Stimulated activated CD8-positive, alpha-beta memory T cell treated with anti-CD3 and anti-CD28 coated beads, Interleukin-15, amount 100 ng/mL, for 48 hours (primary cell): ENCODE data around the gene TMEM208.

Source experiments
- DNase-seq, 2 donors: peaks; one replicate each; pipeline ENCODE4 v3.0.0-alpha.2; 2020; ENCODE audit warnings: low read depth in 2 of 2

Gene TMEM208

DNA sequence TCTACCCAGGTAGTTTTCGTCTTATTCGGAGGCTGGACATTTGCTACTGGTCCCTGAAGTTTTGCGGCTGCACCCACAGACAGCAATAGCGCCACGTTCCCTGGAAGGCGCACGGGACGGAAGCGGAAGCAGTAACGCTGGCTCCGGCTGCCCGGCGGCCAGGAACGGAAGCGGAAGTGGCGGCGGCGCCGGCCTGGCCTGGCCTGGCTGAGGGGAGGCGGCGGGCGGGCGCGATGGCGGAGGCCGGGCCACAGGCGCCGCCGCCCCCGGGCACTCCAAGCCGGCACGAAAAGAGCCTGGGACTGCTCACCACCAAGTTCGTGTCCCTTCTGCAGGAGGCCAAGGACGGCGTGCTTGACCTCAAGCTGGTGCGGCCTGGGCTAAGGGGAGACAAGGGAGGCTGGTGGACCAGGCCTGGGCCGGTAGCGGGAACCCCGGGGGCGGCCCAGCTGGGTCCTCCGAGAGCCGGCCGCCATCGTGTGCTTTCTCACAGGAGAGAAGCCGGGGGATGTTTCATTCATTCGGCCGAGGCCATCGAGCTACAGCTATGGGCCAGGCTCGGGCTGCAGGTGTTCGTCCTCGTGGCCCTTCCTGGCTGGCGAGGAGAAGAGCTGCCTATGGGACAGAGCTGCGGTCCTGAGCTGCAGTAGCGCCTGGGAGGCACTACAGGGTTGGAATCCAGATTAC is 34.8 kb upstream of the TMEM208 start, which contains the start of gene E2F4:
Gene E2F4, plus strand, starts transcription at position 161 of the 687 bp plus-strand sequence. Its CDS starts 73 bp downstream, at position 234.
- DNase-seq, result peak; percentile 87

DNA sequence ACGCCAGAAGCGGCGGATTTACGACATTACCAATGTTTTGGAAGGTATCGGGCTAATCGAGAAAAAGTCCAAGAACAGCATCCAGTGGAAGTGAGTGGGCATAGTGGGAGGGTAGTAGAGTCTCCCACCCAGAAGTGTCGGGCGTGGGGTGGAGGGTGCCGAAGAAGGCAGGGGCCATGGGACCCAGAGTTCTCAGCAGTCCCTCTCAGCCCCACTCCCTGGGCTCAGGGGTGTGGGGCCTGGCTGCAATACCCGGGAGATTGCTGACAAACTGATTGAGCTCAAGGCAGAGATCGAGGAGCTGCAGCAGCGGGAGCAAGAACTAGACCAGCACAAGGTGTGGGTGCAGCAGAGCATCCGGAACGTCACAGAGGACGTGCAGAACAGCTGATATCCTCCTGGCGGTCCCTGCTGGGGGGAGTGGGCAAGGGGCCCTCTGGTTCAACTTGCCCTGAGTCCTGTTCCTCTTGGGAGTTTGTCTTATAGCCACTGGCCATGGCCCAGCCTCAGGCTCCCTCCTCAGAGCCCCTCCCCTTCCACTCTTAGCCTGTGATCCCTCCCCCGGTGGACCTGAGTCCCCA is 34.1 kb upstream of the TMEM208 start:
- DNase-seq, result no peak

DNA sequence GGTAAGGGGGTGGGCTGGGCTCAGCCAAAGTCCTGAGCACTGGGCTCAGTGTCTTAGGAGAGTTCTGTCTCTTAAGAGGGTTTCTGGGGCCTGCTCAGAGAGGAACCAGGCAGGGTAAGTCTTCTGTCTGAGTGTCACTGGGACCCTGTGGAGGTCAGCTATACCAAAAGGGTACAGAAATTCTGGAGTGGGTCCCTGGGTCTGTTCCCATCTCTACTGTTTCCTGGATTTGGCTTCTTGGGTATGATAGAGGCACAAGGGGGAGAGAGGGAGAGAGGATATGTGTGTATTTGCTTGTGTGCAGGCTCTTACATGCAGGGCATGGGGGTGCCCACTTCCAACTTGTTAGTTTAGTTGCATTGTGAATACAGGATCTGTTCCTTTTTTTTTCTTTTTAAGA is 33.4 kb upstream of the TMEM208 start:
- DNase-seq, result no peak

DNA sequence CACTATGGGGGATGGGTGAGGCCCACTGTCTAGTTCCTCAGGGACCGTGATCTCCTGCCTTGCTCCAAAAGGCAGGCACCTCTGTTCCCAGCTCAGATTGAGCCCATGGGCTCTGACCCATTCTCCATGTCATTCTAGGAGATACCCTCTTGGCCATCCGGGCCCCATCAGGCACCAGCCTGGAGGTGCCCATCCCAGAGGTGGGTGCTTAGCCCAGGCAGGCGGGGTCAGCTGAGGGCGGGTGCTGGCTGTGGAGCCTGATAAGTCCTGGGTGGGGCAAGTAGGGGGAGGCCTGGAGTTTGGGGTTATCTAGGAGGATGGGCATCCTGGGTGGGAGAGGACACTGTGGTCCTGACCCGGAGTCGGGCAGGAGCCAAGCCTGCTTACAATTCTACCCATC is 32.7 kb upstream of the TMEM208 start:
- DNase-seq, result no peak

DNA sequence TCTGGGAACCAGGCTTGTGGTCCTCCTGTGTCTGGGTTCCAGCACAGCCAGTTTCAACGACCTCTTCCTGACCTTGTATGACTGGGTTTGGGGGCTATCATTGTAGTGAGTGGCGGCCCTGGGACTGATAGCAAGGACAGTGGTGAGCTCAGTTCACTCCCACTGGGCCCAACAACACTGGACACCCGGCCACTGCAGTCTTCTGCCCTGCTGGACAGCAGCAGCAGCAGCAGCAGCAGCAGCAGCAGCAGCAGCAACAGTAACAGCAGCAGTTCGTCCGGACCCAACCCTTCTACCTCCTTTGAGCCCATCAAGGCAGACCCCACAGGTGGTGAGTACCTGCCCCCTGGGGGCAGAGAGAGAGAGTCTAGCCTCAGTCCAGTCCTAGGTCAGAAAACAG is 31.3 kb upstream of the TMEM208 start:
- DNase-seq, result no peak

DNA sequence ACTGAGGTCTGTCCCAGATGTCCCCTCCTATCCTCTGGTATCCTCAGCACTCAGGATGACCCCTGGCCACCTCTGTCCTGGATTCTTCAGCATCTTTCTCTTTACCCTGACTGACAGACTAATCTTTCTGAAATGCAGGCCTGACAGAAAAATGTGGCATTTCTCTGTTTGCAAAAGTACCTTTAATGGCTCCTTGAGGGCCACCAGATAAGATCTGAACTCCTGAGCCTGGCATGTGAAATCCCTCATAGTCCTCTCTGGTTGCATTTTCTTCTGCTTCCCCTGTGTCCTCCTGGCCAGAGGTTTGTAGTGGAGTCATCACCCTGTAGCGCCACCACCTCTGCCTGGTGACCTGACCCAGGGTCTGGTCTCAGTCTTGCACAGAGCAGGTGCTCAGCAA is 30.0 kb upstream of the TMEM208 start:
- no peak for DNase-seq

DNA sequence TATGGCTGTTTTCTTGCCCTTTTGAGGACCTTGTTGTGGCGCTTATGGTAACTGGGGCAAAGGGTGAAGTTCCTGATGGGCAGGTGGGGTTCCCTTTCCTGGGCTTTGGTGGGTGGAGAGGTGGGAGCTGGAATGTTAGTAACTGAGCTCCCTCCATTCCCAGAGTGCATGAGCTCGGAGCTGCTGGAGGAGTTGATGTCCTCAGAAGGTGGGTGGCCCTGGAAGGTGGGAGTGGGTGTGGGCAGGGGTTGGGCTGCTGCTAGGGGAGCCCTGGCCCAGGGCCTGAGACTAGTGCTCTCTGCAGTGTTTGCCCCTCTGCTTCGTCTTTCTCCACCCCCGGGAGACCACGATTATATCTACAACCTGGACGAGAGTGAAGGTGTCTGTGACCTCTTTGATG is 29.2 kb upstream of the TMEM208 start:
- DNase-seq, result no peak

DNA sequence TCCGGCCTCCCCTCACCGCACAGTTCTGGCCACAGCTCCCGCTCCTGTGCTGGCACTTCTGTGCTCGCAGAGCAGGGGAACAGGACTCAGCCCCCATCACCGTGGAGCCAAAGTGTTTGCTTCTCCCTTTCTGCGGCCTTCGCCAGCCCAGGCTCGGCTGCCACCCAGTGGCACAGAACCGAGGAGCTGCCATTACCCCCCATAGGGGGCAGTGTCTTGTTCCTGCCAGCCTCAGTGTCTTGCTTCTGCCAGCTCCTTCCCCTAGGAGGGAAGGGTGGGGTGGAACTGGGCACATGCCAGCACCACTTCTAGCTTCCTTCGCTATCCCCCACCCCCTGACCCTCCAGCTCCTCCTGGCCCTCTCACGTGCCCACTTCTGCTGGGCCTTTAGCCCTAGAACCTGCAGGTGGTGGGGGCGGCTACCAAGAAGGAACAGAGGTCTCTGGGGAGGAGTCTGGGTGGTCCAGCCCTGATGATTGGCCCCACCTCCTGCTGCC is 28.6 kb upstream of the TMEM208 start:
- DNase-seq, result no peak

DNA sequence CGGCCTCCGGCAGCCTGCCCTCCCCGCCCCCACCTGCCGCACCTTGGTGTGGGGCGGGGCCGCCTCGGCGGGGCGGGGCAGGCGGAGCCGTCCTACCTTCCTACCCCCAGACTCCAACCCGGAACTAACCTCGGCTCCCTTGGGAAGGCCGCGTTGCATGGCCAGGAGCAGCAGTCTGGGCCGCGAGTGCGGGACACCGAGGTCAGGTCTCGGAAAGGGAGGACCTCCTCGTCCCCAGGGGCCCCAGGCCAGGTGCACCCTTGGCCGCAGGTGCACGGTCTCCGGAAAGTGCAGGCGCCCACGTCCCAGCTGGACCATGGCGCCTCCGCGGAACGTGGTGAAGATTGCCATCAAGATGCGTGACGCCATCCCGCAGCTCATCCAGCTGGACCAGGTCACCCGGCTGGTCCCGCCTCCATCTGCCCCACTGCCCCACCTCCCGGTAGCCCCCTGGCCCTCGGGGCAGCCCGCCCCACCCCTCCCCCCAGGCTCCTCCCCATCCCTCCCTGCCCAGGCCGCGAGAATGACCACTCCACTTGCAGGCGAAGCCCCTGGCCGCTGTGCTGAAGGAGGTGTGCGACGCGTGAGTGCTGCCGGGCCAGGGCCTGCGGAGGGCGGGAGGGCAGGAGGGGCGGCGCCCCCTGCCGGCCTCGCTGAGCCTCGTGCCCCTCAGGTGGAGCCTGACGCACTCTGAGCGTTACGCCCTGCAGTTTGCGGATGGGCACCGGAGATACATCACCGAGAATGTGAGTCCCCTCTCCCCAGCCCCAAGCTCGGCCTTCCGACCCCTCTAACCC is 27.7 kb upstream of the TMEM208 start, which contains the start of gene ELMO3:
Gene ELMO3, plus strand, starts transcription at position 121 of the 797 bp plus-strand sequence. Its CDS starts 196 bp downstream, at position 317.
- DNase-seq, result no peak

DNA sequence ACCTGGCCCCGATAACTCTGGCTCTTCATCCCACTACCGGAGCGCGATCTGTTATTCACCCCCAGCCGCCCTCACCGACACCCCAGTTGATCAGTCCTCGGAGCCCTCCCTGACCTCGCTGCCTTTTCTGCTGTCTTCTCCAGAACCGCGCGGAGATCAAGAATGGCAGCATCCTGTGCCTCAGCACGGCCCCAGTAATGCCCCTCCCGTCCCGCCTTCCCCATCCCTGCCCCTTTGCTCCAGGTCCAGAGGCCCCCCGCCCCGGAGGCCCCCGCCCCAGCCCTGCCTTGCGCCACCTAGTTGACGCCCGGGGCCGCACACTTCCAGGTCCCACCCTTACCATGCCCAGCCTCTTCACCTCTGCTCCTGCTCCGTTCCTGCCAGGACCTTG is 27.1 kb upstream of the TMEM208 start:
- no peak for DNase-seq

DNA sequence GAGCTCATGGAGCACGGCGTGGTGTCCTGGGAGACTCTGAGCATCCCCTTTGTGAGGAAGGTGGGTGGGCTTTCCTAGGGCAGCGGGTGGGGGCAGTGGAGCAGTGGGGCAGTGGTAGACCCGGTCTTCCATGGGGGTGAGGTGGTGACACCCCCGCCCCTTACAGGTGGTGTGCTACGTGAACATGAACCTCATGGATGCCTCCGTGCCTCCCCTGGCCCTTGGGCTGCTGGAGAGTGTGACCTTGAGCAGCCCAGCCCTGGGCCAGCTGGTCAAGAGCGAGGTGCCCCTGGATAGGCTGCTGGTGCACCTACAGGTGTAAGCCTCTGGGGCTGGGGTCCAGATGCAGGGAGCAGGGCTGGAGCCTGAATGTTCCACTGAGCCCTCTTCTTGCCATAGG is 26.4 kb upstream of the TMEM208 start:
- no peak for DNase-seq

DNA sequence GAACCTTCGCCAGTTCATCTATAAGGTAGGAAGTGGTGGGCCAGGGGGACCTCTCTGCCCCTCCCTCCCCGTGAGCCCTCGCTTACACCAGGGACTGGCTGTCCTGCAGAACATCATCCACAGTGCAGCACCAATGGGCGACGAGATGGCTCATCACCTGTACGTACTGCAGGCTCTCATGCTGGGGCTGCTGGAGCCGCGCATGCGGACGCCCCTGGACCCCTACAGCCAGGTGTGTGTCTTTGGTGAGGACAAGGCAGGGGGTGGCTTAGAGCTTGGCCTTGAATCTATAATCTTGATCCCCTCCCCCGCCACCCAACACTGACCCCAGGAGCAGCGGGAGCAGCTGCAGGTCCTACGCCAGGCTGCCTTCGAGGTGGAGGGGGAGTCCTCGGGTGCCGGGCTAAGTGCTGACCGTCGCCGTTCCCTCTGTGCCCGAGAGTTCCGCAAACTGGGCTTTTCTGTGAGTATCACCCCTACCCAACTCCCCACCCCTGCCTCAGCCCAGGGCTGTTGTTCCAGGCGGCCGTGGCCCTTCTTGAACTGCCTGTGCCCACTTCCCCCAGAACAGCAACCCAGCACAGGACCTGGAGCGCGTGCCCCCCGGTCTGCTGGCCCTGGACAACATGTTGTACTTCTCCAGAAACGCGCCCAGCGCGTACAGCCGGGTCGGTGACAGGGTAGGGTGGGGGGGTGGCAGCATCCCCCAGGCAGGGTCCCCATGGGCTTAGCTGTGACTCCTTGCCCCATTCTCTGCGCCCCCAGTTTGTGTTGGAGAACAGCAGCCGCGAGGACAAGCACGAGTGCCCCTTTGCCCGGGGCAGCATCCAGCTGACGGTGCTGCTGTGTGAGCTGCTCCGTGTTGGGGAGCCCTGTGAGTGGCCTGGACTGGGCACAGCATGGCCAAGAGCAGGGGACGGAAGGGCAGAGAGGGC is 25.3 kb upstream of the TMEM208 start:
- no peak for DNase-seq

DNA sequence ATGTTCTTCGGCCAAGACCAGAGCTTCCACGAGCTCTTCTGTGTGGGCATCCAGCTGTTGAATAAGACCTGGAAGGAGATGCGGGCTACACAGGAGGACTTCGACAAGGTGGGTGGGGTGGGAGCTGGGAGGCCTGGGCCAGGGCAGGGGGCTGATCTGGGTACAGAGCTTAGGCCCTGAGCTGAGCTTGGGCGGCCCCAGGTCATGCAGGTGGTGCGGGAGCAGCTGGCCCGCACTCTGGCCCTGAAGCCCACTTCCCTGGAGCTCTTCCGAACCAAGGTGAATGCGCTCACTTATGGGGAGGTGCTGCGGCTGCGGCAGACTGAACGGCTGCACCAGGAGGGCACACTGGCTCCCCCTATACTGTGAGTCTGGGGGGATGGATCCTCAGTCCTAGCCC is 24.5 kb upstream of the TMEM208 start:
- no peak for DNase-seq

DNA sequence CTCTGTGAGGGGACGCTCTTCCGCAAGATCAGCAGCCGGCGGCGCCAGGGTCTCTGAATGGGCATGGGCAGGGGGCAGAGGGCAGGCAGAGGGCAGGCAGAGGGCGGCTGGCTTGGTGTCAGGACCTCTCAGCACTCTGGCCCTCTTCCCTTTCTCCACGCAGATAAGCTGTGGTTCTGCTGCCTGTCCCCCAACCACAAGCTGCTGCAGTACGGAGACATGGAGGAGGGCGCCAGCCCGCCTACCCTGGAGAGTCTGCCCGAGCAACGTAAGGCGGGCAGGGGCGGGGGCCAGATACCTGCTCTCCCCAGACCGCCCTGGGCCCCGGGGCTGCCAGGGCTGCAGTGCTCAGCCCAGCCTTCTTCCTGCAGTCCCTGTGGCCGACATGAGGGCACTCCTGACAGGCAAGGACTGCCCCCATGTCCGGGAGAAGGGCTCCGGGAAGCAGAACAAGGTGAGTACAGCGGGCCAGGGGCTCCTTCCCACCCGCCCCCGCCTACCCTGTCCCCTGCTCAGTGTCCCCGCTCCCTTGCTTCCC is 23.9 kb upstream of the TMEM208 start:
- DNase-seq, result no peak

DNA sequence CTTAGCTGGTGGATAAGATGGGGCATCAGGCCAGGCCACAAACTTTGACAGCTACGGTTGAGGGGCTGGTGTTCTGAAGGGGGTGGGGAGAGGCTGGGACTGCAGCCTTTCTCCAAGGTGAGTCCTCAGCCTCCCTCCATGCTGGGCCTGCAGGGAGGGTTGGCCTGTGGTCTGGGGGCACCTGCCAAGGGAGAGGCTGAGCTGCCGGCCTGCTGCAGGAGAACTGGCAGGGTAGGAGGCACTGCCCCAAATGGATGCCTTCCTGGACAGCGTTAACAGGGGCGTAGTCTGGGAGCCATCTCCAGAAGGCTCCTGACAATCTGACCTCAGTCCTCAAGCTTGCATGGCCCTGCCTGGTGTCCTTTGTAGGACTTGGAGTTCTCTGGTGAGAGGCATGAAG is 22.9 kb upstream of the TMEM208 start:
- no peak for DNase-seq

DNA sequence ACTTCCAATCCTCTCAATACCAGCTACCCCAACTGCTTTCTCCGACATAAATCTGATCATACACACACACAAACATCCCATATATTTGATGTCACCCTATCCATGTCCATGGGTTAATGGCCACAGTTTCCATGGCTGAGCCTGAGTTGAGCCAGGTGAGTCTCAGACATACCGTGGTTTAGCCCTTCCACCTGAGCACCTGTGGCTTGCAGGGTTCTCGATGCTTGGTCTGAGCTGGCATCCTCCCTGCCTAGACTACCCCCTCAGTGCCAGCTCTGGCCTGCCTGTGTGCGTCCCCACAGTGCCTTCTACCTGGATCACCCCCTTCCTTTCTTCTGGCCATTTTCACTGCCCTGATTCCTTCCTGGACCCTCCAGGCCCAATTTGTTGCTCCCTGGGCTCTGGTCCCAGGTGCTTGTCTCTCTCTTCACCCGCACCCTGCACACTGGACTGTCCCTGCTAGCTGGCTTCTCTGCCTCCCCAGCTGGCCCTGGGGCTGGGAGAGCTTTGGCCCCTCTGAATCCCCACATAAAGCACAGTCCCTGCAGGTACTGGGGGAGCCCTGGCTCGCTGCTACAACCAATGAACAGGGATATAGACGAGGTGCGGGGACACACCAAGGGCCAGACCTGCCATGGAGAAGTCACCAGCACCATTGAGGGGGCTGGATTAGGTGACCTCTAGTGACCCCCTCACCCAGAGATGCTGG is 20.6 kb upstream of the TMEM208 start:
- no peak for DNase-seq

DNA sequence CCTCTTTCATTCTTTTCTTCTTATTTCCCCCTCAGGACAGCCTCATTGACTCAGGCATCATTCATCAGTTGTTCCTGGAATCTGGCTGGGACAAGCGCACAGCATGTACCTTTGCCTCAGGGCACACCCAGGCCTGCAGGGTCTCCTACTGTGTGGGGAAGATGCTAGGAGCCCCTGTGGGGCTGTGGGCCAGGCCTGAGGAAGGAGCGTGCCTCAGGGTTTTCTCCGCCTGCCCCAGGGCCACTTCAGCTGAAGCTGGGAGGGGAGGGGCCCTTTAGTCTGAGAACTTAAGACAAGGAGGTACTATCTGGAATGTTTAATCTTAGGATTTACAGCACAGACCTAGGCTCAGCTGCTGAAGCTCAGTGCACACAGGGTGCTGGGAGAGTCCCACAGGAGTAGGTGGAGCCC is 20.1 kb upstream of the TMEM208 start:
- no peak for DNase-seq

DNA sequence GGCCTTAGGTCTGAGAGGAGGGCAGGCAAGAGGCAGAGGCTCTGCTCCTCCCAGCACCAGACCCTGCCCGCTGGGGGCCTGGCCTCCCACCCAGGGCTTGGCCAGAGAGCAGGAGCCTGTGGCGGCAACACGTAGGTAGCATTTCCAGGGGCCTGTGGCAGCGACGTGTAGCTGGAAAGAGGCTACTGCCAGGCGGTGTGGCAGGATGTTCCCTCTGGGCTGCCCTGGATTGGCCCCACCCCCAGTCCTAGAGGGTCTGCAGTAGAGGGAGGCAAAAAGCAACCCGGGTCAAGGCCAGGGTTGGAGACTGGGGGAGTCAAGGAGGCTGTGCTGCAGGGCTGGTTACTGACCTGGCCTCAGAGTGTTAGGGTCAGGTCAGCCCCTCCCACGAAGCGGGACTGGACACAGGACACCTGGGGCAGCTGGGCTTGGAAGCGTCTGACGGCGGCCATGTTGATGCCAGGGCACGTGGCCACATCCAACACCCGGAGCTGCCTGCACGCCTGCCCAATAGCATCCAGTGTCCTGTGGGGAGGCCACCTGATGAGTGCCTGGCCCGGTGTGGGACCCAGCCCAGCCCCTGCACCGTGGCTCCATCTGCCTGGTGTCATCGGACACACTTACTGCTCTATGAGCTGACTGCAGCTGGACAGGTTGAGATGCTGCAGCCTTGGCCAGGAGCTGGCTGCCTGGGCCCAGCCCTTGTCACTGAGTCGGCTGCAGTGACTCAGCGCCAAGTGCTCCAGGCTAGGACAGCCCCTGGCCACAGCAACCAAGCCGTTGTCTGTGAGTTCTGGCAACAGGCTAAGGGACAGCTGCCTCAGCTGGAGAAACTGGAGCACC is 19.5 kb upstream of the TMEM208 start:
- DNase-seq, result no peak

DNA sequence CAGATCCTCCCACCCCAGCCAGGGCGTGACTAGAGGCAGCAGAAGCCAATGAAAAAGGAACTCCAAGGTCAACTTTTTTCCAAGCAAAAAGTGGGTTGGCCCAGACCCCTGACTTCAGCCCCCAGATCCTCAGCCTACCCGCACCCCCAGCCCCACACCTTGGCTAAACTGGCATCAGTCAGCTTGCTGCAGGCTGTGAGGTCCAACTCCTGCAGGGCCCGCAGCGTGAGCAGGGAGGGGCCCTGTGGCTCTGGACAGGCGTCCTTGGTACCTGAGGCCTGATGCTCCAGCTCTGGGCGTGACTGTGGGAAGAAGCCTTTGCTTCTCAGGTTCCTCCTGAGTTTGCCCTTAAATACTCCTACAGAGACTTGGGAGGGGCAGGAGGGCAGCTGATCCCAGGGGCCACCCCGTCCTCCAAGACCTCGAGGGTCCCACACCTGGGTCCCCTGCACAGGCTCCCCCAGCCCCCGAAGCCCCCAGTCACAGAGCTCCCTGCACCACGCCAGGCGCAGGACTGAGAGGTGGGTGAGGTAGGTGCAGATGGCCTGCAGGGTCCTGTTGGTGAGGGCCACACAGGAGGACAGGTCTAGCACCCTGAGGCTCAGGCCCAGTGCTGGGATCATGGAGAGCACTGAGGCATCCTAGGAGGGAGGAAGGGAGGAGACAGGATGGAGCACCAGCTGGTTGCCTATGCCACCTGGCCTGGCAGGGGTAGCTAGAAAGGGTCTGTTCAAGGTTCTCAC is 18.6 kb upstream of the TMEM208 start:
- DNase-seq, result no peak
